HCT116 (cell line): ENCODE data around the gene LRIG1. TPM values are rescaled to one million over a fixed set of nuclear protein-coding genes. Genes with fewer than 3 reads are reported as not detected.

Source experiments
- ATAC-seq: fragments of 200-7000 bp; cut with Tn5 transposase; 2 replicates; pipeline ENCODE4 v1.9.1; 2020; ENCODE audit warnings: mild to moderate bottlenecking, moderate library complexity
- BruUV-seq: library from RNA; stranded (reverse); fragments of 400-500 nt; replicated peaks from 2 replicates; lab custom pipeline; 2021; lab: Mats Ljungman, UMichigan
- CTCF ChIA-PET: fragments of 300-600 bp; sonication (Branson Sonifier 250); formaldehyde crosslinking; loops from one replicate; lab custom pipeline; 2021; ENCODE audit warnings: antibody characterized with exemption; lab: Charles Lee
- POLR2A ChIA-PET: fragments of 300-600, 350-600 bp; sonication (Branson Sonifier 250); formaldehyde crosslinking; loops from one replicate; lab custom pipeline; 2021; ENCODE audit warnings: antibody characterized with exemption; lab: Charles Lee
- RAD21 ChIA-PET, 2 experiments: fragments of 300-600 bp; sonication (Branson Sonifier 250); formaldehyde crosslinking; loops; one replicate each; lab custom pipeline; 2023; ENCODE audit warnings: low total read pairs in 2 of 2; ENCODE audit not compliant: uncharacterized antibody in 2 of 2, unreplicated experiment in 2 of 2, low non-redundant PET in 1 of 2; lab: Charles Lee
- DNase-seq: peaks from one replicate; pipeline ENCODE4 v3.0.0-alpha.2; 2010; ENCODE audit warnings: low read depth, low spot score
- H2AFZ ChIP-seq: fragments of 200-600 bp; shearing (Covaris generic), sonication (generic); 2 replicates; pipeline ENCODE4 v1.6.1; 2017; ENCODE audit warnings: low read depth, mixed run types, mixed read lengths, antibody characterized with exemption, low read length; ENCODE audit not compliant: poor library complexity, severe bottlenecking
- H3K27ac ChIP-seq: 2 replicates; pipeline ENCODE4 v1.5.1; 2012; ENCODE audit warnings: low read depth, low read length
- H3K27me3 ChIP-seq: fragments of 200-600 bp; sonication (generic); 2 replicates; pipeline ENCODE4 v1.6.1; 2016; ENCODE audit warnings: mixed run types, low read length, mixed read lengths; ENCODE audit not compliant: insufficient read depth
- H3K36me3 ChIP-seq, 2 experiments: fragments of 200-500 bp in 1 of 2; fragments of 200-600 bp in 1 of 2; sonication (Bioruptor generic) in 1 of 2; sonication (generic) in 1 of 2; 2 replicates each; pipeline versions ENCODE4 v1.5.1 to v1.6.1; 2014 to 2016; ENCODE audit warnings: low read length in 2 of 2, inconsistent platforms in 1 of 2, mixed read lengths in 1 of 2, mixed run types in 1 of 2; ENCODE audit not compliant: insufficient read depth in 2 of 2, control insufficient read depth in 1 of 2
- H3K4me1 ChIP-seq, 2 experiments: fragments of 200-600 bp in 1 of 2; sonication (generic) in 1 of 2; 2 replicates each; pipeline versions ENCODE4 v1.5.1 to v1.6.1; 2012 to 2017; ENCODE audit warnings: low read length in 2 of 2, inconsistent platforms in 1 of 2, mild to moderate bottlenecking in 1 of 2, mixed read lengths in 1 of 2, mixed run types in 1 of 2, moderate library complexity in 1 of 2; ENCODE audit not compliant: insufficient read depth in 2 of 2, control insufficient read depth in 1 of 2
- H3K4me2 ChIP-seq: fragments of 200-600 bp; sonication (generic); 2 replicates; pipeline ENCODE4 v1.6.1; 2017; ENCODE audit warnings: mixed run types, low read length, mixed read lengths
- H3K4me3 ChIP-seq, 2 experiments: fragments of 200-600 bp in 1 of 2; sonication (generic) in 1 of 2; replicated peaks in 1 of 2; 2 replicates each; pipeline ENCODE4 v1.5.1; 2011 to 2016; ENCODE audit warnings: low read length in 2 of 2, control low read depth in 1 of 2, low read depth in 1 of 2, mild to moderate bottlenecking in 1 of 2, mixed read lengths in 1 of 2, mixed run types in 1 of 2
- H3K79me2 ChIP-seq: fragments of 200-600 bp; sonication (generic); 2 replicates; pipeline ENCODE4 v1.6.1; 2017; ENCODE audit warnings: mild to moderate bottlenecking, mixed run types, low read length, moderate library complexity, mixed read lengths; ENCODE audit not compliant: insufficient read depth
- H3K9ac ChIP-seq: fragments of 200-600 bp; sonication (generic); 2 replicates; pipeline ENCODE4 v1.6.1; 2016; ENCODE audit warnings: low read length, mixed read lengths
- H3K9me2 ChIP-seq: fragments of 200-600 bp; sonication (generic), shearing (Covaris generic); 2 replicates; pipeline ENCODE4 v1.6.1; 2017; ENCODE audit warnings: mixed run types, mild to moderate bottlenecking, moderate library complexity; ENCODE audit not compliant: insufficient read depth
- H3K9me3 ChIP-seq, 2 experiments: fragments of 200-500 bp in 1 of 2; fragments of 200-600 bp in 1 of 2; sonication (Bioruptor generic) in 1 of 2; sonication (generic) in 1 of 2; 2 replicates each; pipeline ENCODE4 v1.6.1; 2014 to 2017; ENCODE audit warnings: low read length in 2 of 2, mixed read lengths in 2 of 2, inconsistent platforms in 1 of 2, low read depth in 1 of 2, mild to moderate bottlenecking in 1 of 2, mixed run types in 1 of 2, moderate library complexity in 1 of 2; ENCODE audit not compliant: control insufficient read depth in 1 of 2, insufficient read depth in 1 of 2
- H4K20me1 ChIP-seq: fragments of 200-600 bp; sonication (generic), shearing (Covaris generic); 2 replicates; pipeline ENCODE4 v1.6.1; 2017; ENCODE audit warnings: mixed run types, mild to moderate bottlenecking, moderate library complexity; ENCODE audit not compliant: insufficient read depth
- ATF3 ChIP-seq: IDR thresholded peaks from 2 replicates; pipeline ENCODE4 v1.6.1; 2012
- CBX3 ChIP-seq: IDR thresholded peaks from 2 replicates; pipeline ENCODE4 v1.6.1; 2012; ENCODE audit warnings: low read depth
- CEBPB ChIP-seq: IDR thresholded peaks from 2 replicates; pipeline ENCODE4 v1.6.1; 2012; ENCODE audit warnings: low read depth
- EGR1 ChIP-seq: IDR thresholded peaks from 2 replicates; pipeline ENCODE4 v1.6.1; 2012; ENCODE audit warnings: low read depth
- EZH2 ChIP-seq: fragments of 200-600 bp; sonication (generic); IDR thresholded peaks from 2 replicates; pipeline ENCODE4 v1.6.1; 2017; ENCODE audit warnings: antibody characterized with exemption, mixed run types
- EZH2phosphoT487 ChIP-seq: fragments of 200-600 bp; IDR thresholded peaks from 2 replicates; pipeline ENCODE4 v1.6.1; 2018; ENCODE audit warnings: antibody characterized with exemption, borderline replicate concordance
- JUND ChIP-seq: IDR thresholded peaks from 2 replicates; pipeline ENCODE4 v1.6.1; 2012
- POLR2A ChIP-seq: IDR thresholded peaks from 2 replicates; pipeline ENCODE4 v1.7.0; 2011; ENCODE audit warnings: borderline replicate concordance; ENCODE audit not compliant: insufficient read depth, insufficient read length; ENCODE audit errors: extremely low read depth
- POLR2AphosphoS5 ChIP-seq: IDR thresholded peaks from 2 replicates; pipeline ENCODE4 v1.6.1; 2011; ENCODE audit warnings: mild to moderate bottlenecking, low read depth, low read length, moderate library complexity
- SIN3A ChIP-seq: IDR thresholded peaks from 2 replicates; pipeline ENCODE4 v1.6.1; 2012; ENCODE audit warnings: low read depth
- SP1 ChIP-seq: IDR thresholded peaks from 2 replicates; pipeline ENCODE4 v1.6.1; 2012; ENCODE audit warnings: low read depth
- SRF ChIP-seq: IDR thresholded peaks from 2 replicates; pipeline ENCODE4 v1.6.1; 2012; ENCODE audit warnings: low read depth
- YY1 ChIP-seq: IDR thresholded peaks from 2 replicates; pipeline ENCODE4 v1.6.1; 2011; ENCODE audit warnings: low read length, low read depth, moderate library complexity, mild to moderate bottlenecking; ENCODE audit not compliant: insufficient replicate concordance; ENCODE audit errors: extremely low read depth
- ZNF274 ChIP-seq: fragments of 200-500 bp; sonication (Bioruptor generic); IDR thresholded peaks from 2 replicates; pipeline ENCODE4 v1.6.1; 2014; ENCODE audit warnings: mild to moderate bottlenecking, low read depth, low read length, inconsistent platforms
- intact Hi-C: fragments of 100-400 bp; cut with micrococcal nuclease; formaldehyde crosslinking; loops from 2 replicates; pipeline ENCODE4 v1.10.0; 2022
- total RNA-seq: library from RNA; stranded (reverse); gene quantifications from one replicate; pipeline ENCODE4 v1.2.1, GENCODE V29; 2021; ENCODE audit not compliant: unreplicated experiment
- TF ChIP-seq, protein P1 (sequence below): IDR thresholded peaks from 2 replicates; pipeline ENCODE4 v1.6.1; 2012; ENCODE audit warnings: low read depth

LRIG1 gene
- total RNA-seq, 1 experiment from 2014 or later: 3.1 TPM

GRCh38 chr3:66465034-66465433 lies 35.8 kb downstream of the LRIG1 start:
- Histone ChIP-seq H3K9ac (no peak overlapping the region), H3K4me2 (no peak overlapping the region), H3K9me3 (no peaks in the 10 kb centered on the region), H3K36me3 (no peaks in the 10 kb centered on the region), H3K27ac (no peak overlapping the region), H3K79me2 (no peaks in the 10 kb centered on the region), H2AFZ (no peak overlapping the region), H3K4me1 (no peaks in the 10 kb centered on the region), H4K20me1 (no peaks in the 10 kb centered on the region), H3K9me2 (no peaks in the 10 kb centered on the region), H3K4me3 (no peak overlapping the region), H3K27me3 (peaks cover 4% of the 10 kb centered on the region; the same call in 1 of the 2 replicates)
- ChIA-PET RAD21 (no interaction called here), POLR2A (no interaction called here), CTCF (no interaction called here)
- intact Hi-C loops: no loop called here
- DNase-seq: no peak
- BruUV-seq: no TSS peak
- ATAC-seq: no peak
- TF ChIP-seq JUND (no peak), SRF (no peak), EZH2phosphoT487 (no peak), EZH2 (no peak), CBX3 (no peak), ATF3 (no peak), EGR1 (no peak), CEBPB (no peak), SP1 (no peak), SIN3A (no peak), ZNF274 (no peak), POLR2A (no peak), YY1 (no peak), POLR2AphosphoS5 (no peak)
- TF ChIP-seq, protein P1, sequence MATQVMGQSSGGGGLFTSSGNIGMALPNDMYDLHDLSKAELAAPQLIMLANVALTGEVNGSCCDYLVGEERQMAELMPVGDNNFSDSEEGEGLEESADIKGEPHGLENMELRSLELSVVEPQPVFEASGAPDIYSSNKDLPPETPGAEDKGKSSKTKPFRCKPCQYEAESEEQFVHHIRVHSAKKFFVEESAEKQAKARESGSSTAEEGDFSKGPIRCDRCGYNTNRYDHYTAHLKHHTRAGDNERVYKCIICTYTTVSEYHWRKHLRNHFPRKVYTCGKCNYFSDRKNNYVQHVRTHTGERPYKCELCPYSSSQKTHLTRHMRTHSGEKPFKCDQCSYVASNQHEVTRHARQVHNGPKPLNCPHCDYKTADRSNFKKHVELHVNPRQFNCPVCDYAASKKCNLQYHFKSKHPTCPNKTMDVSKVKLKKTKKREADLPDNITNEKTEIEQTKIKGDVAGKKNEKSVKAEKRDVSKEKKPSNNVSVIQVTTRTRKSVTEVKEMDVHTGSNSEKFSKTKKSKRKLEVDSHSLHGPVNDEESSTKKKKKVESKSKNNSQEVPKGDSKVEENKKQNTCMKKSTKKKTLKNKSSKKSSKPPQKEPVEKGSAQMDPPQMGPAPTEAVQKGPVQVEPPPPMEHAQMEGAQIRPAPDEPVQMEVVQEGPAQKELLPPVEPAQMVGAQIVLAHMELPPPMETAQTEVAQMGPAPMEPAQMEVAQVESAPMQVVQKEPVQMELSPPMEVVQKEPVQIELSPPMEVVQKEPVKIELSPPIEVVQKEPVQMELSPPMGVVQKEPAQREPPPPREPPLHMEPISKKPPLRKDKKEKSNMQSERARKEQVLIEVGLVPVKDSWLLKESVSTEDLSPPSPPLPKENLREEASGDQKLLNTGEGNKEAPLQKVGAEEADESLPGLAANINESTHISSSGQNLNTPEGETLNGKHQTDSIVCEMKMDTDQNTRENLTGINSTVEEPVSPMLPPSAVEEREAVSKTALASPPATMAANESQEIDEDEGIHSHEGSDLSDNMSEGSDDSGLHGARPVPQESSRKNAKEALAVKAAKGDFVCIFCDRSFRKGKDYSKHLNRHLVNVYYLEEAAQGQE: no peak
- TF ChIP-seq, all 23 proteins: peak for 0
